ENCODE measurements around the gene MBNL3. TPM values are rescaled to one million over a fixed set of nuclear protein-coding genes. Genes with fewer than 3 reads are reported as not detected.

The MBNL3 gene
- total RNA-seq, 1 experiment from 2014 or later: 0.39 TPM

DNA sequence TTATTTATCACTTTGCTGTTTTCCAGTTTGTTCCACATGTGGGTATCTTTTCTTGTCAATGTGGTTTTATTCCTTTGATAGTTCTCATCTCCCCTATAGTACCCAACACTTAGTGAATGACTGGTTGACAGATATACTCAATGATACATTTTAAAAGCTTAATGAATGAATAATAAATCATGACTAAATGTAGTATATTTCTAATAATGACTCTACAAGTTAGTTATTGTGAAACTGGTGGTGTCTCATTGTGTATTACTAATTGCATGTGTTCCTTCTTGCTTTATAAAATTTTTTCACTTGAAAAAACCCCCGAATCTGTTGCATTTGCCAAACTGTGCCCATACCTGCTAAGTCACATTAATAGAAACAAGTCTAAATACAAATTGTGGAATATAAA is 95.4 kb downstream of the MBNL3 start:
- Histone ChIP-seq H3K4me1 (ENCODE audit: control insufficient read depth, insufficient read depth, low read length) (no peaks in the 10 kb centered on the region), H3K4me3 (ENCODE audit: low read depth in 2 of 2, low read length in 2 of 2) (no peak overlapping the region), H3K9me3 (ENCODE audit: control insufficient read depth, insufficient read depth, low read depth, low read length) (no peaks in the 10 kb centered on the region), H3K27ac (ENCODE audit: low read length) (no peak overlapping the region), H3K27me3 (ENCODE audit: control insufficient read depth, insufficient read depth, low read length) (no peaks in the 10 kb centered on the region), H3K36me3 (ENCODE audit: control insufficient read depth, insufficient read depth, low read length) (no peaks in the 10 kb centered on the region)
- CTCF ChIA-PET: no interaction called here
- ATAC-seq: no peak
- no TSS peak for BruUV-seq (replicated peaks)
- in situ Hi-C loops (cut with HindIII; ENCODE audit: low pct_unique_long_range_greater_than_20kb, low sequenced_read_pairs): no loop called here
- POLR2A ChIA-PET: no interaction called here
- DNase-seq (ENCODE audit: low read depth, low spot score): no peak
- TF ChIP-seq, protein P1, sequence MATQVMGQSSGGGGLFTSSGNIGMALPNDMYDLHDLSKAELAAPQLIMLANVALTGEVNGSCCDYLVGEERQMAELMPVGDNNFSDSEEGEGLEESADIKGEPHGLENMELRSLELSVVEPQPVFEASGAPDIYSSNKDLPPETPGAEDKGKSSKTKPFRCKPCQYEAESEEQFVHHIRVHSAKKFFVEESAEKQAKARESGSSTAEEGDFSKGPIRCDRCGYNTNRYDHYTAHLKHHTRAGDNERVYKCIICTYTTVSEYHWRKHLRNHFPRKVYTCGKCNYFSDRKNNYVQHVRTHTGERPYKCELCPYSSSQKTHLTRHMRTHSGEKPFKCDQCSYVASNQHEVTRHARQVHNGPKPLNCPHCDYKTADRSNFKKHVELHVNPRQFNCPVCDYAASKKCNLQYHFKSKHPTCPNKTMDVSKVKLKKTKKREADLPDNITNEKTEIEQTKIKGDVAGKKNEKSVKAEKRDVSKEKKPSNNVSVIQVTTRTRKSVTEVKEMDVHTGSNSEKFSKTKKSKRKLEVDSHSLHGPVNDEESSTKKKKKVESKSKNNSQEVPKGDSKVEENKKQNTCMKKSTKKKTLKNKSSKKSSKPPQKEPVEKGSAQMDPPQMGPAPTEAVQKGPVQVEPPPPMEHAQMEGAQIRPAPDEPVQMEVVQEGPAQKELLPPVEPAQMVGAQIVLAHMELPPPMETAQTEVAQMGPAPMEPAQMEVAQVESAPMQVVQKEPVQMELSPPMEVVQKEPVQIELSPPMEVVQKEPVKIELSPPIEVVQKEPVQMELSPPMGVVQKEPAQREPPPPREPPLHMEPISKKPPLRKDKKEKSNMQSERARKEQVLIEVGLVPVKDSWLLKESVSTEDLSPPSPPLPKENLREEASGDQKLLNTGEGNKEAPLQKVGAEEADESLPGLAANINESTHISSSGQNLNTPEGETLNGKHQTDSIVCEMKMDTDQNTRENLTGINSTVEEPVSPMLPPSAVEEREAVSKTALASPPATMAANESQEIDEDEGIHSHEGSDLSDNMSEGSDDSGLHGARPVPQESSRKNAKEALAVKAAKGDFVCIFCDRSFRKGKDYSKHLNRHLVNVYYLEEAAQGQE (IDR thresholded peaks at IDR 0.05; ENCODE audit: insufficient read depth in 1 of 2, low read depth in 2 of 2, low read length in 1 of 2): no peak
- TF ChIP-seq POLR2AphosphoS5 (IDR thresholded peaks at IDR 0.05; ENCODE audit: low read depth, low read length) (no peak), TCF7L2 (IDR thresholded peaks at IDR 0.05; ENCODE audit: low read depth, low read length) (no peak), SIN3A (IDR thresholded peaks at IDR 0.05; ENCODE audit: borderline replicate concordance, insufficient read depth, low read depth, low read length) (no peak)
- TF ChIP-seq, protein P2, sequence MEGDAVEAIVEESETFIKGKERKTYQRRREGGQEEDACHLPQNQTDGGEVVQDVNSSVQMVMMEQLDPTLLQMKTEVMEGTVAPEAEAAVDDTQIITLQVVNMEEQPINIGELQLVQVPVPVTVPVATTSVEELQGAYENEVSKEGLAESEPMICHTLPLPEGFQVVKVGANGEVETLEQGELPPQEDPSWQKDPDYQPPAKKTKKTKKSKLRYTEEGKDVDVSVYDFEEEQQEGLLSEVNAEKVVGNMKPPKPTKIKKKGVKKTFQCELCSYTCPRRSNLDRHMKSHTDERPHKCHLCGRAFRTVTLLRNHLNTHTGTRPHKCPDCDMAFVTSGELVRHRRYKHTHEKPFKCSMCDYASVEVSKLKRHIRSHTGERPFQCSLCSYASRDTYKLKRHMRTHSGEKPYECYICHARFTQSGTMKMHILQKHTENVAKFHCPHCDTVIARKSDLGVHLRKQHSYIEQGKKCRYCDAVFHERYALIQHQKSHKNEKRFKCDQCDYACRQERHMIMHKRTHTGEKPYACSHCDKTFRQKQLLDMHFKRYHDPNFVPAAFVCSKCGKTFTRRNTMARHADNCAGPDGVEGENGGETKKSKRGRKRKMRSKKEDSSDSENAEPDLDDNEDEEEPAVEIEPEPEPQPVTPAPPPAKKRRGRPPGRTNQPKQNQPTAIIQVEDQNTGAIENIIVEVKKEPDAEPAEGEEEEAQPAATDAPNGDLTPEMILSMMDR (IDR thresholded peaks at IDR 0.05): no peak
- intact Hi-C loops (cut with micrococcal nuclease; ENCODE audit: unreplicated experiment): no loop called here

DNA sequence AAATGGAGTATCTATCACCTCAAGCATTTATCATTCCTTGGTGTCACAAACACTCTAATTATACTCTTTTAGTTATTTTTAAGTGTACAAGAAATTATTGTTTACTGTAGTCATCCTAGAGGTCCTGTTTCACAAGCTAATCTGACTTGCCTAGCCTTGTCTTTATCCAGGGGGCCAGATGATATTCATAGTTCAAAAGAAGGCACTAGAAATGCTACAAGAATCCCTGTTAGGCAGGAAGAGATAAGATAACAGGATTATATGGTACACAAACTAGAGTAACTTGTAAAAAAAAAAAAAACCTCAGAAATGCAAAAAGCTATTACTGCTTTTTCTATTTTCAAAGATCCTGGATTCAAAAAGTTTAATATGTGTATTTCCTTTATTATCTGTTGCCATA is 95.8 kb downstream of the MBNL3 start:
- H3K27ac ChIP-seq (ENCODE audit: low read length): no peak overlapping the region
- no TSS peak for BruUV-seq (replicated peaks)
- no peak overlapping the region for H3K4me3 ChIP-seq (ENCODE audit: low read depth in 2 of 2, low read length in 2 of 2)
- in situ Hi-C loops (cut with HindIII; ENCODE audit: low pct_unique_long_range_greater_than_20kb, low sequenced_read_pairs): no loop called here
- no peaks in the 10 kb centered on the region for H3K27me3 ChIP-seq (ENCODE audit: control insufficient read depth, insufficient read depth, low read length)
- ChIA-PET POLR2A (no interaction called here), CTCF (no interaction called here)
- intact Hi-C loops (cut with micrococcal nuclease; ENCODE audit: unreplicated experiment): no loop called here
- H3K9me3 ChIP-seq (ENCODE audit: control insufficient read depth, insufficient read depth, low read depth, low read length): no peaks in the 10 kb centered on the region
- no peak for DNase-seq (ENCODE audit: low read depth, low spot score)
- no peaks in the 10 kb centered on the region for H3K4me1 ChIP-seq (ENCODE audit: control insufficient read depth, insufficient read depth, low read length)
- no peaks in the 10 kb centered on the region for H3K36me3 ChIP-seq (ENCODE audit: control insufficient read depth, insufficient read depth, low read length)
- TF ChIP-seq, protein P1 (IDR thresholded peaks at IDR 0.05; ENCODE audit: insufficient read depth in 1 of 2, low read depth in 2 of 2, low read length in 1 of 2): no peak
- TF ChIP-seq, protein P2 (IDR thresholded peaks at IDR 0.05): no peak
- TF ChIP-seq SIN3A (IDR thresholded peaks at IDR 0.05; ENCODE audit: borderline replicate concordance, insufficient read depth, low read depth, low read length): no peak
- TF ChIP-seq POLR2AphosphoS5 (IDR thresholded peaks at IDR 0.05; ENCODE audit: low read depth, low read length): no peak
- TF ChIP-seq TCF7L2 (IDR thresholded peaks at IDR 0.05; ENCODE audit: low read depth, low read length): no peak
- no peak for ATAC-seq
